ENCODE data around the gene RBM38.
"Not testable (repeated sequence)": the region's sequence is repeated elsewhere in the genome, so short reads cannot be mapped to it uniquely, and the experiment has no call there.

GRCh38 chr20:57419479-57419878 is 28.3 kb downstream of the RBM38 start:
- not testable (repeated sequence) for TF ChIP-seq POLR2A, EP300, CTCF (IDR thresholded peaks at IDR 0.05)
